ENCODE data around the gene SULT1C2.

SULT1C2 gene

GRCh38 chr2:108285616-108286015 is 3.1 kb upstream of the SULT1C2 start:
- Histone ChIP-seq H3K4me1 (ENCODE audit: control insufficient read depth, low read length) (no peaks in the 10 kb centered on the region), H3K27me3 (ENCODE audit: control insufficient read depth, low read length) (no peaks in the 10 kb centered on the region), H3K4me3 (ENCODE audit: low read length) (no peak overlapping the region)

GRCh38 chr2:108287169-108287568 is 1.5 kb upstream of the SULT1C2 start:
- H4K20me1 ChIP-seq (ENCODE audit: control insufficient read depth, insufficient read depth, low read depth, low read length): no peaks in the 10 kb centered on the region
- no peaks in the 10 kb centered on the region for H3K9me3 ChIP-seq (ENCODE audit: control insufficient read depth, insufficient read depth, low read length)
- TF ChIP-seq CTCF (IDR thresholded peaks at IDR 0.05; ENCODE audit: low read depth, low read length, poor library complexity, severe bottlenecking) (no peak), EZH2phosphoT487 (IDR thresholded peaks at IDR 0.05; ENCODE audit: borderline replicate concordance, low read length) (no peak)
- no peaks in the 10 kb centered on the region for H3K9me2 ChIP-seq (replicated peaks; ENCODE audit: control insufficient read depth, low read length)
- H3K4me3 ChIP-seq (ENCODE audit: low read length): no peak overlapping the region
- H3K4me2 ChIP-seq (ENCODE audit: low read length): no peak overlapping the region
- H3K79me2 ChIP-seq (ENCODE audit: control insufficient read depth, low read length): no peaks in the 10 kb centered on the region
- peaks cover 2% of the 10 kb centered on the region; the same call in 1 of the 2 replicates for H3K27me3 ChIP-seq (ENCODE audit: control insufficient read depth, low read length)
- no peaks in the 10 kb centered on the region for H3K36me3 ChIP-seq (ENCODE audit: control insufficient read depth, low read length)
- H3F3A ChIP-seq (ENCODE audit: control insufficient read depth, insufficient read depth): no peaks in the 10 kb centered on the region
- no peaks in the 10 kb centered on the region for H3K4me1 ChIP-seq (ENCODE audit: control insufficient read depth, low read length)
- H3K27ac ChIP-seq (ENCODE audit: low read depth, low read length): no peak overlapping the region

More at GRCh38 chr2:108285616-108286015, 3.1 kb upstream of the SULT1C2 start:
- TF ChIP-seq CTCF (IDR thresholded peaks at IDR 0.05; ENCODE audit: low read depth, low read length, poor library complexity, severe bottlenecking): no peak
- TF ChIP-seq EZH2phosphoT487 (IDR thresholded peaks at IDR 0.05; ENCODE audit: borderline replicate concordance, low read length): no peak
- Histone ChIP-seq H3K9me3 (ENCODE audit: control insufficient read depth, insufficient read depth, low read length) (no peaks in the 10 kb centered on the region), H3K36me3 (ENCODE audit: control insufficient read depth, low read length) (no peaks in the 10 kb centered on the region), H3K27ac (ENCODE audit: low read depth, low read length) (no peak overlapping the region), H4K20me1 (ENCODE audit: control insufficient read depth, insufficient read depth, low read depth, low read length) (no peaks in the 10 kb centered on the region), H3K9me2 (replicated peaks; ENCODE audit: control insufficient read depth, low read length) (no peaks in the 10 kb centered on the region), H3F3A (ENCODE audit: control insufficient read depth, insufficient read depth) (no peaks in the 10 kb centered on the region), H3K79me2 (ENCODE audit: control insufficient read depth, low read length) (no peaks in the 10 kb centered on the region), H3K4me2 (ENCODE audit: low read length) (no peak overlapping the region)

- TF ChIP-seq EZH2phosphoT487 (IDR thresholded peaks at IDR 0.05; ENCODE audit: borderline replicate concordance, low read length) (no peak), CTCF (IDR thresholded peaks at IDR 0.05; ENCODE audit: low read depth, low read length, poor library complexity, severe bottlenecking) (no peak)
- Histone ChIP-seq H3K9me3 (ENCODE audit: control insufficient read depth, insufficient read depth, low read length) (no peaks in the 10 kb centered on the region), H3K79me2 (ENCODE audit: control insufficient read depth, low read length) (no peaks in the 10 kb centered on the region)
Observed at GRCh38 chr2:108293850-108294249, 5.2 kb downstream of the SULT1C2 start.

More at GRCh38 chr2:108293850-108294249, 5.2 kb downstream of the SULT1C2 start:
- Histone ChIP-seq H4K20me1 (ENCODE audit: control insufficient read depth, insufficient read depth, low read depth, low read length) (no peaks in the 10 kb centered on the region), H3K9me2 (replicated peaks; ENCODE audit: control insufficient read depth, low read length) (no peaks in the 10 kb centered on the region), H3F3A (ENCODE audit: control insufficient read depth, insufficient read depth) (no peaks in the 10 kb centered on the region), H3K4me1 (ENCODE audit: control insufficient read depth, low read length) (no peaks in the 10 kb centered on the region), H3K36me3 (ENCODE audit: control insufficient read depth, low read length) (no peaks in the 10 kb centered on the region), H3K27me3 (ENCODE audit: control insufficient read depth, low read length) (peaks cover 2% of the 10 kb centered on the region; the same call in 1 of the 2 replicates), H3K4me3 (ENCODE audit: low read length) (no peak overlapping the region), H3K4me2 (ENCODE audit: low read length) (no peak overlapping the region), H3K27ac (ENCODE audit: low read depth, low read length) (no peak overlapping the region)
